Neuron (in vitro differentiated cells): ENCODE measurements around the gene LARGE1.

ENCODE experiments used
- H2AFZ ChIP-seq: one replicate; pipeline ENCODE4 v1.6.1; 2013; ENCODE audit warnings: low read depth, mild to moderate bottlenecking, inconsistent platforms, low read length, moderate library complexity
- H3K27me3 ChIP-seq: one replicate; pipeline ENCODE4 v1.6.1; 2013; ENCODE audit warnings: low read length; ENCODE audit not compliant: insufficient read depth
- H3K36me3 ChIP-seq: one replicate; pipeline ENCODE4 v1.6.1; 2013; ENCODE audit warnings: low read length; ENCODE audit not compliant: insufficient read depth
- H3K4me1 ChIP-seq: one replicate; pipeline ENCODE4 v1.6.1; 2013; ENCODE audit warnings: low read length; ENCODE audit not compliant: insufficient read depth
- H3K4me3 ChIP-seq: 2 replicates; pipeline ENCODE4 v1.5.1; 2013; ENCODE audit warnings: mild to moderate bottlenecking, low read length, moderate library complexity
- H3K9me3 ChIP-seq: one replicate; pipeline ENCODE4 v1.6.1; 2013; ENCODE audit warnings: low read length

LARGE1 gene

GRCh38 chr22:33242078-33242477 is 678.2 kb downstream of the LARGE1 start:
- Histone ChIP-seq H3K36me3 (no peaks in the 10 kb centered on the region), H3K27me3 (no peaks in the 10 kb centered on the region), H3K9me3 (no peaks in the 10 kb centered on the region), H3K4me1 (no peaks in the 10 kb centered on the region), H2AFZ (no peak overlapping the region), H3K4me3 (no peak overlapping the region)

DNA sequence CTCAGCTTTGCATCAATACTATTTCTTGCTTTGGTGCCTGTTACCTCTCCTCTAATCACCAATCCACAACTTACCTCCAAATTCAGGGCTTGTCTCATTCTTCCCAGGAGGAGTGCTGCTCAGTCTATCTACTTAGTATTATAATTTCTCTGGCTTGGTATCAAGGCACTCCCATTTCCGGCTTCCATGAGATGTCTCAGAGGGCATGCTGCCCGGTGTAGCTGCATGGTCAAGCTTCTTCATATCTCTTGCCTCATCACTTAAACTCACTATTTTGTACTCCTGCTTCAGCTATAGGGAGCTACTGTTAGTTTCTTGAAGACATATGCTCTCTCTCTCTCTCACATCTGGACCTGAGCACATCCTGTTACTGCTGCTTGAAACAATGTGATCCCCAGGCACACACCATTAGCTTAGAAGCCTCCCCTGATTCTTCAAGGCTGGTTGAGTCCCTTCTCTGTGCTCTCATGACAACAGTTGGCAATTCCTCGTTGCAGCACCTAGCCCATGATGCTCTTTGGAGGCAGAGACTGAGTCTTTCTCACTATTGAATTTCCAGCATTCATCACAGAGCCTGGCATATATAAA is 679.3 kb downstream of the LARGE1 start:
- Histone ChIP-seq H3K27me3 (no peaks in the 10 kb centered on the region), H3K4me3 (no peak overlapping the region), H3K9me3 (no peaks in the 10 kb centered on the region), H3K4me1 (no peaks in the 10 kb centered on the region), H3K36me3 (no peaks in the 10 kb centered on the region), H2AFZ (no peak overlapping the region)

GRCh38 chr22:33232071-33232470 is 688.2 kb downstream of the LARGE1 start:
- no peaks in the 10 kb centered on the region for H3K27me3 ChIP-seq
- H3K4me3 ChIP-seq = no peak overlapping the region
- no peaks in the 10 kb centered on the region for H3K36me3 ChIP-seq
- peaks cover 4% of the 10 kb centered on the region for H3K9me3 ChIP-seq
- no peaks in the 10 kb centered on the region for H3K4me1 ChIP-seq
- H2AFZ ChIP-seq = no peak overlapping the region

- Histone ChIP-seq H3K4me1 (no peaks in the 10 kb centered on the region), H2AFZ (no peak overlapping the region), H3K4me3 (no peak overlapping the region), H3K27me3 (no peaks in the 10 kb centered on the region), H3K36me3 (no peaks in the 10 kb centered on the region), H3K9me3 (peaks cover 4% of the 10 kb centered on the region)
Observed at GRCh38 chr22:33227791-33228190, 692.5 kb downstream of the LARGE1 start.

- Histone ChIP-seq H3K36me3 (no peaks in the 10 kb centered on the region), H3K4me3 (no peak overlapping the region), H3K9me3 (peaks cover 2% of the 10 kb centered on the region), H3K27me3 (no peaks in the 10 kb centered on the region), H2AFZ (no peak overlapping the region), H3K4me1 (no peaks in the 10 kb centered on the region)
Observed at GRCh38 chr22:33224841-33225240, 695.4 kb downstream of the LARGE1 start.
